SK-N-SH treated with all-trans-retinoic acid at 6 μM for 48 hours (cell line): Measurements from ENCODE around the gene MRPS31.
A peak's percentile ranks its signal among the peaks of the same experiment; 100 is the strongest.

Experiments used
- ATAC-seq: fragments of 200-7000 bp; cut with Tn5 transposase; 3 replicates; pipeline ENCODE4 v1.9.1; 2020; ENCODE audit warnings: mild to moderate bottlenecking, moderate library complexity
- CSDC2 ChIP-seq: fragments of 250-450 bp; sonication (Bioruptor Pico); IDR thresholded peaks from 2 replicates; pipeline ENCODE4 v1.5.0; 2020; ENCODE audit warnings: mild to moderate bottlenecking, moderate library complexity
- CSRNP3 ChIP-seq: fragments of 250-450 bp; sonication (Bioruptor Pico); IDR thresholded peaks from 2 replicates; pipeline ENCODE4 v1.5.1; 2021; ENCODE audit warnings: mild to moderate bottlenecking, moderate library complexity
- GLIS3 ChIP-seq: fragments of 250-450 bp; sonication (Bioruptor Pico); IDR thresholded peaks from 2 replicates; pipeline ENCODE4 v1.5.0; 2020; ENCODE audit warnings: mild to moderate bottlenecking, moderate library complexity
- OSR1 ChIP-seq: fragments of 250-450 bp; sonication (Bioruptor Pico); IDR thresholded peaks from 2 replicates; pipeline ENCODE4 v1.8.0; 2022; ENCODE audit warnings: moderate library complexity, mild to moderate bottlenecking, inconsistent platforms
- POU6F1 ChIP-seq: fragments of 250-450 bp; sonication (Bioruptor Pico); IDR thresholded peaks from 2 replicates; pipeline ENCODE4 v1.8.0; 2021; ENCODE audit warnings: low read depth, mild to moderate bottlenecking, moderate library complexity, borderline replicate concordance
- PPARA ChIP-seq: fragments of 250-450 bp; sonication (Bioruptor Pico); IDR thresholded peaks from 2 replicates; pipeline ENCODE4 v1.5.0; 2020; ENCODE audit warnings: mild to moderate bottlenecking, borderline replicate concordance
- SNAI2 ChIP-seq: fragments of 250-450 bp; sonication (Bioruptor Pico); IDR thresholded peaks from 2 replicates; pipeline ENCODE4 v1.5.0; 2020; ENCODE audit warnings: mild to moderate bottlenecking, moderate library complexity
- TCF4 ChIP-seq: fragments of 250-450 bp; sonication (Bioruptor Pico); IDR thresholded peaks from 2 replicates; pipeline ENCODE4 v1.8.0; 2021; ENCODE audit warnings: mild to moderate bottlenecking, moderate library complexity, borderline replicate concordance
- TOX ChIP-seq: fragments of 250-450 bp; sonication (Bioruptor Pico); IDR thresholded peaks from 2 replicates; pipeline ENCODE4 v1.8.0; 2021; ENCODE audit warnings: mild to moderate bottlenecking, moderate library complexity, borderline replicate concordance
- TSHZ2 ChIP-seq: fragments of 250-450 bp; sonication (Bioruptor Pico); IDR thresholded peaks from 2 replicates; pipeline ENCODE4 v1.5.0; 2020; ENCODE audit warnings: mild to moderate bottlenecking, moderate library complexity
- ZFP3 ChIP-seq: fragments of 250-450 bp; sonication (Bioruptor Pico); IDR thresholded peaks from 2 replicates; pipeline ENCODE4 v1.5.0; 2020; ENCODE audit warnings: mild to moderate bottlenecking, moderate library complexity
- ZFP30 ChIP-seq: fragments of 450-650 bp; formaldehyde crosslinking; IDR thresholded peaks from 2 replicates; pipeline ENCODE4 v1.5.0; 2022; ENCODE audit warnings: mild to moderate bottlenecking, moderate library complexity

Gene MRPS31

DNA sequence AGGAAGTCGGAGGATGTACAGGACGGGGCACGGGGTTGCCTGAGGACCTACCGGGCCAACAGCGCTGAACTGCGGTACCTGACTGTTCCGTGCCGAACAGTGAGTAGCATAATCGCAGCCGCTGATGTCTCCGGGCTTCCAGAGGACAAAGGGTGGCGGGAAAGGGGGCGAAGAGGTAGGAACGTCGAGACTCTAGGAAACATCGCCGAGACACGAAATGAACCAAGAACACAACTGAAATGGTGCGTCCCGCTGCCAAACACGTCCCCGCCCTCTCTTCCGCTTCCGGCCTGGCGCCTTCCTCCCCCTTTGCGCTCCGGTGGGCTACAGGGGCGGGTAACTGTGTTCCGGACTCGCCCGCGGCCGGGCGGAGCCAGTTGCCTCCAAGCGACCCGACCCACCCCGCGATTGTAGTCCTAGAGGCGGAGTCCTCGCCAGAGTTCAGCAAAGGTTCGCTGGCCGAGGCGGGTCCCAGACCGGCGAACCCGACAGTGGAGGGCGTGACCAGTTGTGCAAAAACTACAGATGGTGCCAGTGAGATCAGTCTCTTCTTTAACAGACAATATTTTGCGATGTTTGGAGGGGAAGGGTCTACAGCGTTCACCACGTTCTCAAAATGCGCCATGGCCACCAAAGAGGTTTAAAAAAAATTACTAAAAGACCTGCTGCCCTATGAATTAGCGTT, at the start of gene MRPS31:
TSS of gene MRPS31 (minus strand) at position 257 of the 685 bp plus-strand sequence. CDS start at position 203, 54 bp downstream.
- TF ChIP-seq TSHZ2 (CRISPR knock-in tag) = peak; percentile 71; the same call in 1 of the 2 replicates
- TF ChIP-seq GLIS3 (CRISPR knock-in tag) = 0 out of 2 replicates have a peak, but pooled peaks have one; percentile 36
- no peak for TF ChIP-seq CSRNP3 (CRISPR knock-in tag)
- ATAC-seq = peak; percentile 100

- no peak for ATAC-seq
- TF ChIP-seq CSDC2 (CRISPR knock-in tag) = no peak
Measured at GRCh38 chr13:40819797-40820315, 48.9 kb upstream of the MRPS31 start.

DNA sequence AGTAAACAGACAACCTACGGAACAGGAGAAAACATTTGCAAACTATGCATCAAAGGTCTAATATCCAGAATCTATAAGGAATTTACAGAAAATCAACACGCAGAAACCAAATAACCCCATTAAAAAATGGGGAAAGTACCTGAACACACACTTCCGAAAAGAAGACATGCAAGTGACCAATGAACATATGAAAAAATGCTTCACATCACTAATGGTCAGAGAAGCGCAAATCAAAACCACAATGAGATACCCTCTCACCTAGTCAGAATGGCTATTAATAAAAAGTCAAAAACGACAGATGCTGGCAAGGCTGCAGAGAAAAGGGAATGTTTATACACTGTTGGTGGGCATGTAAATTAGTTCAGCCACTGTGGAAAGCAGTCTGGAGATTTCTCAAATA, 47.9 kb upstream of the MRPS31 start:
- no peak for TF ChIP-seq TOX (CRISPR knock-in tag)
- no peak for TF ChIP-seq TCF4 (CRISPR knock-in tag)
- no peak for TF ChIP-seq GLIS3 (CRISPR knock-in tag)
- no peak for TF ChIP-seq SNAI2 (CRISPR knock-in tag)
- TF ChIP-seq PPARA (CRISPR knock-in tag) = no peak
- no peak for TF ChIP-seq ZFP3 (CRISPR knock-in tag)
- no peak for TF ChIP-seq POU6F1
- TF ChIP-seq CSRNP3 (CRISPR knock-in tag) = no peak
- TF ChIP-seq OSR1 (CRISPR knock-in tag) = no peak
- no peak for ATAC-seq

GRCh38 chr13:40814803-40815202, 43.8 kb upstream of the MRPS31 start:
- ATAC-seq = no peak

More at GRCh38 chr13:40814803-40815202, 43.8 kb upstream of the MRPS31 start:
- no peak for TF ChIP-seq ZFP3 (CRISPR knock-in tag)
- TF ChIP-seq POU6F1 = no peak
- TF ChIP-seq ZFP30 (CRISPR knock-in tag) = peak; percentile 68
